NCI-H82 (cell line): Measurements from ENCODE around the gene AP2A1.
A peak's percentile ranks its signal among the peaks of the same experiment; 100 is the strongest.

ENCODE experiments used
- DNase-seq: peaks from one replicate; lab custom pipeline; 2025; lab: John Stamatoyannopoulos, UW

AP2A1 gene

GRCh38 chr19:49812997-49813861, 46.4 kb downstream of the AP2A1 start, which contains the start of gene FUZ:
TSS of gene FUZ (minus strand) at chr19:49813292. CDS start at chr19:49813106, 186 bp downstream.
- peak; percentile 99 for DNase-seq

DNA sequence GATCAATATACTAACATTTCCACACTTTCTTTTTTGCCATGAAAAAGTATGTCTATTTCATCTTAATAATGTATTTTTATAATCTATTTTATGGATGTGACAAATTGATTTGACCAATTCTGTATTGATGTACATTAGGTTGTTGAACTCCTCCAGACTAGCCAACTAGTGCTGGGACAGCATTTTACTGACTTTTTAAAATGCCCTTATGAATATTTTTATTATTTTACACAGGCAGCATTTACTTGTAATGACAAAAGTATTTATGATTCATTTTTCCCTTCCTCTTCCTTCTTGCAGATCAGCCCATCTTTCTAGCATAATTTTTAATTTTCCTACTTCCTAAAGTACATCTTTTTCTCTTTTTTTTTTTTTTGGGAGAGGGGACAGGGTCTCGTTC, 47.2 kb downstream of the AP2A1 start:
- no peak for DNase-seq

- DNase-seq: peak; percentile 45
Measured at GRCh38 chr19:49816590-49816989, 49.8 kb downstream of the AP2A1 start.

DNA sequence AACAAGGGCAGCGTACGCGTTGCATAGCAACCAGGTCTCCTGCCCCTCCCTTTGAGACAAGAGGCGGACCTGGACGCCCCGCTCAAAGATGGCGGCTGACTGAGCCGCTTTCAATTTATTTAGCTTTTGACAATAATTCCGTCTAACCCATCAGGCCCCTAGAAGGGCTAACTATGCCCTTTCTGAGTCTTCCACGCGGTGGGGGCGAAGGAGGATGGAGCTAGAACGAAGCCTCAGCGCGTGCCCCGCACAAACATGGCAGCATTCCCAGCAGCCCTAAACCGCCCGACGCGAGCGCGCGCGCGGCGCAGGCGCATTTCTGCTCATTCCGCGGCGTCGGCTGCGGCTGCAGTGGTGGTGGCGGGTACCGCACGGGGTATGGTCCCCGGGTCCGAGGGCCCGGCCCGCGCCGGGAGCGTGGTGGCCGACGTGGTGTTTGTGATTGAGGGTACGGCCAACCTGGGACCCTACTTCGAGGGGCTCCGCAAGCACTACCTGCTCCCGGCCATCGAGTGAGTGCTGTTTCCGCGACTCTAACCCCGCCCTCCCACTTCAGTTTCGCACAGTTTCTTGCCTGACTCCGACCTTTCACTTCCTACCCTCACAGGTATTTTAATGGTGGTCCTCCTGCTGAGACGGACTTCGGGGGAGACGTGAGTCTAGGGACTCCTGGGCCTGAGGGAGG, 51.3 kb downstream of the AP2A1 start, which contains the start of gene MED25:
MED25 (plus strand) TSS at position 326 of the 685 bp plus-strand sequence; CDS start at position 379, 53 bp downstream.
- peak; percentile 95 for DNase-seq

DNA sequence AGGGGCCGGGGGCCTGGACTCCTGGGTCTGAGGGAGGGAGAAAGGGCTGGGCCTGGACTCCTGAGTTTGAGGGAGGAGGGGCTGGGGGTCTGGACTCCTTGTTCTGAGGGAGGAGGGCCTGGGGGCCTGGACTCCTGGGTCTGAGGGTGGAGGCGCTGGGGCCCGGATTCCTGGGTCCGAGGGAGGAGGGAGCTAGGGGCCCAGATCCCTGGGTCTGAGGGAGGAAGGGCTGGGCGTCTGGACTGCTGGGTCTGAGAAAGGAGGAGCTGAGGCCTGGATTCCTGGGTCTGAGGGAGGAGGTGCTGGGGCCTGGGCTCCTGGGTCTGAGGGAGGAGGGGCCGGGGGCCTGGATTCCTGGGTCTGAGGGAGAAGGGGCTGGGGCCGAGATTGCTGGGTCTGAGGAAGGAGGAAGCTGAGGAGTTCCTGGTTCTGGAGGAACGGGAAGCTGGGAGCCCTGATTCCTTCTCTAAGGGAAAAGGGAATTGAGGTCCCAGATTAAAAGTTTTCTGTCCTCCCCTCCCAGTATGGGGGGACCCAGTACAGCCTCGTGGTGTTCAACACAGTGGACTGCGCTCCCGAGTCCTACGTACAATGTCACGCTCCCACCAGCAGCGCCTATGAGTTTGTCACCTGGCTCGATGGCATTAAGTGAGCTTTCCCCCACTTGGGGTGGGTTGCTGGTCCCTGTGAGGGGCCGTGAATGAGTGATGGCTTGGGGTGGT, 52.0 kb downstream of the AP2A1 start:
- DNase-seq: peak; percentile 66

GRCh38 chr19:49819452-49820115, 52.8 kb downstream of the AP2A1 start:
- peak; percentile 58 for DNase-seq

DNA sequence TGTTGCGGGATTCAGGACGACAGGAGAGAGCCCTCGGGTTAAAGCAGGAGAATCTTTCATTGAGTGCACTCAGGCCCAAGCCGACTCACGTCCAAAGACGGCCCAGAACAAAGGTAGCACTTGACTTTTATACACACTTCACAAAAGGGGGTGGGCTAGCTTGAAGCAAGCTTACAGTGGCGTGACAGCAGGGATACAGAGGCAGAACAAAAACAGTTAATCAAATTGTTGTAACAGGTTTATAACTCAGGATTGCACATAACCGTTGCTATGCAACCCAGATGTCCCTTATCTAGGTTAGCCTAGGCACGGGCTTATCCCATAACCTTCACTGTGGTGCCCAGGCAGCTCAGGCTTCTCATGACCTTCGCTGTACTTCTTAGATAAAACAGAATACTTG, 53.3 kb downstream of the AP2A1 start:
- DNase-seq: peak; percentile 99

GRCh38 chr19:49823472-49823871, 56.7 kb downstream of the AP2A1 start:
- DNase-seq: no peak

DNA sequence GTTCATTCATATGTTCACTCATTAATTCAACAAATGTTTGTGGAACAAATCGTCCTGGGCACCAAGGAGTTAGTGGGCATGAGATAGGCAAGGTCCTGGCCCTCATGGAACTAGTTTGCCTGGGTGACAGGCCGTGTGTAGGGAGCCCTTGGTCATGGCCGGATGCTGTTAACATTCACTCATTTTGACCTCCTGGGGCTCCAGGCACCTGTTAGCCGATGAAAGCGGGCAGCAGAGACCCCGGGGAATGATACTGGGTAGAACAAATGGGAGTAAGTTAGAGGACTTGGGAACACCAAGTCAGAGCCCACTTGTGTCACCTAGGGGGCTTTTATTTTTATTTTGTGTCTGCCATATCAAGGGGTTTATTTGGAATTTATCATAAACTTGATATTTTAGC, 57.9 kb downstream of the AP2A1 start:
- no peak for DNase-seq

- DNase-seq: no peak
Measured at GRCh38 chr19:49827034-49827433, 60.2 kb downstream of the AP2A1 start.

- no peak for DNase-seq
Measured at GRCh38 chr19:49829200-49829599, 62.4 kb downstream of the AP2A1 start.

DNA sequence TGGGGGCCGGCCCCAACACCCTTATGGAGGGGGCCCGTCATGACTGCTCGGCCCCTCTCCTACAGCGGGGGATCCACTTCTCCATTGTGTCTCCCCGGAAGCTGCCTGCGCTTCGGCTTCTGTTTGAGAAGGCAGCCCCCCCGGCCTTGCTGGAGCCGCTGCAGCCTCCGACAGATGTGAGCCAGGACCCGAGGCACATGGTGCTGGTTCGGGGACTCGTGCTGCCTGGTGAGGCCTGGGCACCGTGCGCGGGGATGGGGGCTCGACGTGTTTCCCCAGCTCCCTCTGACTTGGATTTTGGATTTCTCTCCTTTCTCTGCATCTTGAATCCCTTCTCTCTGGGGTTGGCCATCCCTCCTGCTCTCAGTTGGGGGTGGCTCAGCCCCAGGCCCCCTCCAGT, 62.9 kb downstream of the AP2A1 start:
- no peak for DNase-seq

GRCh38 chr19:49830766-49831165, 64.0 kb downstream of the AP2A1 start:
- no peak for DNase-seq

DNA sequence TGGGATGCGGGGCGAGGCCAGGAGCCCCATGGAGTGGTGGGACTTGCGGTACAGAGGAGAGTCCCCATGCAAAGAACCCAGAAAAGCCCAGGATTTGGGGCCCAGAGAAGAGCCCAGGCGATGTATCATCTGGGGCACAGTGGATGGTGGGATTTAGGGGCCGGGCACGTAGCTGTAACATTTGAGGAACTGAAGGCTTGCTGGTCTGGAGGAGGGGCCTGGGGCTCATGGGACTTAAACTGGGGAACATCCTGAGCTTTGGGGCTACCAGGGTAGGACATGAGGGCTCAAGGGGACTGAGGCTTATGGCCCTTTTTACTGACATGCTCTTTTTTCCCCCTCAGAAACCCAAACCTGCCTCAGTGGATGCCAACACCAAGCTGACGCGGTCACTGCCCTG, 64.8 kb downstream of the AP2A1 start:
- no peak for DNase-seq

DNA sequence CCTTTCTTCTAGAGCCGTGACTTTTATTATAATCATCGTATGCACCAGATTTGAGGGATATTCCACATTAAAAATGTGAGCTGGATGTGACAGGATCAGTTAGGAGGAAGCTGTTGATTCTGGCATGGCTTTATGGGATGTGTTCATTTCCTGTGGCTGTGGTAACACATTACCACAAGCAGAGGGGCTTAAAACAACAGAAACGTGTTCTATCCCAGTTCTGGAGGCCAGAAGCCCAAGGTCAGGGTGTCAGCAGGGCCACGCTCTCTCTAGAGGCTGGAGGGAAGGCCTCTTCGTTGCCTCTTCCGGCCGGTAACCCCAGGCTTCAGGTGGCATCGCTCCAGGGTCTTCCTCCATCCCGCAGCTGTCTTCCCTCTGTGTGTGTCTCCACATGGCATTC, 65.8 kb downstream of the AP2A1 start:
- no peak for DNase-seq

GRCh38 chr19:49833599-49833998, 66.8 kb downstream of the AP2A1 start:
- no peak for DNase-seq

DNA sequence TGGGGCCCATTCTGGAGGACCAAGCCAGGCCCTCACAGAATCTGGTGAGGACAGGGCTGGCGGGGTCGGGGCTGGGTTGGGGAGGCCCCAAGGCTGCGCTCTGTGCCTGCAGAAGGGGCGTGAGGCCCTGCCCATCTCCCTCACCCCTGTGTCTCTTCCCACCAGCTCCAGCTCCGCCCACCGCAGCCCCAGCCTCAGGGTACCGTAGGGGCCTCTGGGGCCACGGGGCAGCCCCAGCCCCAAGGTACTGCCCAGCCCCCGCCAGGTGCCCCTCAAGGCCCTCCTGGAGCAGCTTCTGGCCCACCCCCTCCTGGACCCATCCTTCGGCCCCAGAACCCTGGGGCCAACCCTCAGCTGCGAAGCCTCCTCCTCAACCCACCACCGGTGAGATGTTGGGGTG, 68.8 kb downstream of the AP2A1 start:
- no peak for DNase-seq

- DNase-seq: no peak
Measured at GRCh38 chr19:49836176-49837008, 69.6 kb downstream of the AP2A1 start.

DNA sequence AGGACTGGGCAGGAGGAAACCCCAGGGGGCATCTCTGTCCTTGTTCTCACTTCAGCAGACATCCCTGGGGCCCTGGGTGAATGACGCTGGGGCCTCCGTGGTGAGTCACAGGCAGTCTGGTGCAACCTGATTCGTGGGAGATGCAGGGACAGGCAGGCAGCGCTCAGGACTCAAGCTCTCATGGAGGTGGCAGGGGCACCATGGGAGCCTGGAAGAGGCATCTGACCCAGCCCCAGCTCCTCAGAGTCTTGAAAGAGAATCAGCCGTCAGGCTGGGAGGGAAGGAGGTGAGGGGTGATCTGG, 70.2 kb downstream of the AP2A1 start:
- DNase-seq: no peak

DNA sequence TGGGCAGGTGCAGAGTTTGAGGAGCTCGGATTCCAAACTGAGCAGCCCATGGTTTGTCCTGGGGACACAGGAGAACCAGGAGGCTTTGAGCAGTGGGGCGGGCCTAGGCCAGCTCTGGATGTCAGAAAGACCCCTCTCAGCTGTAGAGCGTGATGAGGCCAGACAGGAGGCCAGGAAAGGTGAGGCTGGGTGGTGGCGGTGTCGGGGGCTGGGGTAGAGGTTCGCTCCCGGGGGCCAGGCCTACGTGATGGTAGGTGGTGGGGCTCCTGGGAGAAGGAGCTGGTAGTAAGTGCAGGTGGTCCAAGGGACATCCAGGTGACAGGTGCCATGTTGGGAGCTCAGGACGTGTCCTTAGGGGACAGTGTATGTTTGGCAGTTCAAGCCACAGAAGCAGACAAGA, 70.6 kb downstream of the AP2A1 start:
- no peak for DNase-seq

GRCh38 chr19:49838885-49839588, 72.2 kb downstream of the AP2A1 start:
- DNase-seq: no peak
